22Rv1 (cell line): ENCODE data around the gene BAX.

Experiments
- CTCF ChIP-seq: fragments of 450-650 bp; IDR thresholded peaks from 2 replicates; pipeline ENCODE4 v1.5.1; 2017; ENCODE audit warnings: mild to moderate bottlenecking
- ZFX ChIP-seq: fragments of 450-650 bp; IDR thresholded peaks from 2 replicates; pipeline ENCODE4 v1.6.1; 2017; ENCODE audit warnings: antibody characterized with exemption, borderline replicate concordance

- TF ChIP-seq CTCF: no peak
- TF ChIP-seq ZFX: no peak
These were observed 4.9 kb downstream of the BAX start for GRCh38 chr19:48959341-48960239.
